Stimulated activated CD8-positive, alpha-beta memory T cell treated with anti-CD3 and anti-CD28 coated beads, Interleukin-4, amount 100 ng/mL, for 4 hours (primary cell): ENCODE results near the gene EHD2.
"Not testable (repeated sequence)": the region's sequence is repeated elsewhere in the genome, so short reads cannot be mapped to it uniquely, and the experiment has no call there.

Experiments used
- DNase-seq, 2 donors: peaks; one replicate each; pipeline ENCODE4 v3.0.0-alpha.2; 2020; ENCODE audit warnings: low read depth in 2 of 2, low spot score in 1 of 2

Gene EHD2, protein sequence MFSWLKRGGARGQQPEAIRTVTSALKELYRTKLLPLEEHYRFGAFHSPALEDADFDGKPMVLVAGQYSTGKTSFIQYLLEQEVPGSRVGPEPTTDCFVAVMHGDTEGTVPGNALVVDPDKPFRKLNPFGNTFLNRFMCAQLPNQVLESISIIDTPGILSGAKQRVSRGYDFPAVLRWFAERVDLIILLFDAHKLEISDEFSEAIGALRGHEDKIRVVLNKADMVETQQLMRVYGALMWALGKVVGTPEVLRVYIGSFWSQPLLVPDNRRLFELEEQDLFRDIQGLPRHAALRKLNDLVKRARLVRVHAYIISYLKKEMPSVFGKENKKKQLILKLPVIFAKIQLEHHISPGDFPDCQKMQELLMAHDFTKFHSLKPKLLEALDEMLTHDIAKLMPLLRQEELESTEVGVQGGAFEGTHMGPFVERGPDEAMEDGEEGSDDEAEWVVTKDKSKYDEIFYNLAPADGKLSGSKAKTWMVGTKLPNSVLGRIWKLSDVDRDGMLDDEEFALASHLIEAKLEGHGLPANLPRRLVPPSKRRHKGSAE

GRCh38 chr19:47713046-47714021 is at the start of gene EHD2:
Gene EHD2, plus strand, starts transcription at chr19:47713422. Its CDS starts 3,191 bp downstream, at chr19:47716613.
- peak in 1 of 2 donors; percentile 9 for DNase-seq

- no peak for DNase-seq
These were observed 49.7 kb upstream of the EHD2 start for GRCh38 chr19:47663435-47663910.

DNA sequence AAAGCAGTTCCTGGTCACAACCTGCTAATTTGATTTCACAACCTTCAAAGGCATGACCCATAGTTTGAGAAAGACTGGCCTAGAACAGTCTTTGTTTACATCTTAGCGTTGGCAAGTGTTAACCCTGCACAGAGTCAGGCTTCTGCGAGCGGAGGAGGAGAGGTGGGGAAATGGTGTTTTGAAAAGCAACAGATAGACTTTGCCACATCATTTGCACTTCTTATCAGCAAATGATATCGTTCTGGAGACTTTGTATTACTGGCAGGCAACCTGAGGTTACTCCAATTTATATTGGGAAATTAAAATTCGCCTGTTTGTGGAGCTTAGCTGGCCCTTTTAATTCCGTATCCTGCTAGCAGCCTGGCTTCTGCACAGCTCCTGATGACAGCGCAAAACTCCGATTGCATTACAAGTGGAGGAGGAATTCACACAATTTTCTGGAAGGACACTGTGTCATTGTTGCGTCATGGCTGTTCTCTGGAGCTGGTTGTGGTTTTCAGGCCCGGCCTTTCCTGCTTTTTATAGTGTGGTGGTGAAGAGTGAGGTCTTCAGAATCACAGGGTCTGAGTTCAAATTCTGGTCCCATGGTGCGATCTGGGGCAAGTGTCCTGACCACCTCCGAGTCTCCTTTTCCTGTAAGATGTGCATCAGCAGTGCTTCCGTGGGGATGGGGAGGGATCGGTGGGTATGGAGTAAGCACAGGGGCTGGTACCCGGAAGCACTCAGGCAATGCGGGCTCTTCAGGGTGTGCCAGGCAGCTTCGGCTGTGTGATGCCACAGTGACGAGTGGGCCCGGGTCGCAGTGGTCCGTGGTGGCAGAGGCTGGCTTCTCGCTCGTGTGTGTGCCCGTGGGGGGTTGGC is 49.1 kb upstream of the EHD2 start:
- DNase-seq = no peak

DNA sequence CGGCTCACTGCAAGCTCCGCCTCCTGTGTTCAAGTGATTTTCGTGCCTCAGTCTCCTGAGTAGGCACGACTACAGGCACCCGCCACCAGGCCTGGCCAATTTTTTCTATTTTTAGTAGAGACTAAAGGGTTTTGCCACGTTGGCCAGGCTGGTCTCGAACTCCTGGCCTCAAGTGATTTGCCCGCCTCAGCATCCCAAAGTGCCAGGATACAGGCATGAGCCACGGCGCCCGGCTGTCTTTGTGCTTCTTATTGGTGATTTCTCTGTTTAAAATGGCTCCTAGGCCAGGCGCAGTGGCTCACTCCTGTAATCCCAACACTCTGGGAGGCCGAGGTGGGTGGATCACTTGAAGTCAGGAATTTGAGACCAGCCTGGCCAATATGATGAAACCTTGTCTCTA is 44.7 kb upstream of the EHD2 start:
- DNase-seq = not testable (repeated sequence)

DNA sequence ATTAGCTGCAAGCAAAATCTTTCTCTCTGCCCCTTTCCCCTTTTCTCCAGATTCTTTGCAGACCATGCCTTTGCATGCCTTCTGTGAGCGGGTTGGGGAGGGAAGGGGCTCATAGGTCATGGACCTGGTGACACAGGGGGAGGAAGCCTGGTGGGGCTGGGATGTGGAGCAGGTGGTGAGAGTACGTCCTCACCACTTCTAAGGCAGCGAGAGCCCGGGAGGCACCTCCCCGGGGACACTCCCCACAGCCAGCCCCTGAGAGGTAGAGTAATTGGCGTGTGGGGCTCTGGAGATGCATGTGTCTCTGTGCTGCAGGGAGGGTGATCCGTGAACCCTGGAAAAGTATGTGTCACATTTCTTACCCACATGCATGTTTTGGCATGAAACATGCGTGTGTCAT is 42.5 kb upstream of the EHD2 start:
- no peak for DNase-seq

DNA sequence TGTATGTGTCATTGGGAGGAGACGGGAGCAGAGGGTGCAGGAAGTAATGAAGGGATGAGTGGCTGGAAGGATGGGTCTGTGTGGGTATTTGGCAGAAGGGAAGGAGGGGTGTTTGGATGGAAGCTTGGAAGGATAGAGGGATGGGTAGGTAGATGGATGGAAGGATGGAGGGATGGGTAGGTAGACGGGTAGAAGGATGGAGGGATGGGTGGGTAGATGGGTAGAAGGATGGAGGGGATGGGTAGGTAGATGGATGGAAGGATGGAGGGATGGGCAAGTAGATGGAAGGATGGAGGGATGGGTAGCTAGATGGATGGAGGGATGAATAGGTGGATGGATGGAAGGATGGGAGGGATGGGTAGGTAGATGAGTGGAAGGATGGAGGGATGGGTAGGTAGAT is 41.7 kb upstream of the EHD2 start:
- no peak for DNase-seq

DNA sequence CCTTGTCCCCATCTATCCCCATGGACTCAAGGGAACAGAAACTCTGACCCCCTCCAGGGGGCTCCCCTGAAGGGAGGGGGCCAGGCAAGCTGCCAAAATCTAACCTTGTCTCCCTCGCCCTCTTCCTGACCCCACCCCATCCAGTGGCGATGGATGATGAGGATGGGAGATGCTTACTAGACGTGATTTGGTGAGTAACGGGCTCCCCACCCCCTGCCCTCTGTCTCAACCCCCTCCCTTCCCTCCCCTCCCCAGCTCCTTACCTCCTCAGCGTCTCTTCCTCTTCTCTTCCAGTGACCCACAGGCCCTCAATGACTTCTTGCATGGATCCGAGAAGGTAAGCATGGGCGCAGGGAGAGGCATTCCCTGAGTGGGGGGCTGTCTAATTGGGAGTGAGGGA is 39.8 kb upstream of the EHD2 start:
- no peak for DNase-seq

GRCh38 chr19:47674548-47674947 is 38.7 kb upstream of the EHD2 start:
- no peak for DNase-seq

GRCh38 chr19:47675271-47675670 is 38.0 kb upstream of the EHD2 start:
- no peak for DNase-seq

DNA sequence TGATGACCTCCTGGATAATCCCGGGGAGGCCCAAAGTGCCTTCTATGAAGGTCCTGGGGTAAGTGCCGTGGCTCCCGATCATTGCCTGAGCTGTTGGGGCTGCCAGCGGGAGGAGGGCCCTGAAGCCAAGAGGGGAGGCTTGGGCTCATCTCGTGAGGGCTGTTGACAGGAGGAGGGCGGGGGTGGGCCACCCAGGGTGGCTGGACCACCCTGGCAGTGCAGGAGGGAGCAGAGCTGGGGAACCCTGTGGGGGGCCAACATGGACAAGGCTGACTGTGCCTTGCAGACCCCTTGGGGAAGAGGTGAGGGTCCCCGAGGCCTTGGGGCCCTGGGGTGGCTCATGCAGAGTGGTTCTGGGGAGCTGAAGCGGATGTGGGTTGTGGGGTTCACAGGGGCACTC is 37.4 kb upstream of the EHD2 start:
- no peak for DNase-seq

- no peak for DNase-seq
These were observed 36.4 kb upstream of the EHD2 start for GRCh38 chr19:47676811-47677210.

DNA sequence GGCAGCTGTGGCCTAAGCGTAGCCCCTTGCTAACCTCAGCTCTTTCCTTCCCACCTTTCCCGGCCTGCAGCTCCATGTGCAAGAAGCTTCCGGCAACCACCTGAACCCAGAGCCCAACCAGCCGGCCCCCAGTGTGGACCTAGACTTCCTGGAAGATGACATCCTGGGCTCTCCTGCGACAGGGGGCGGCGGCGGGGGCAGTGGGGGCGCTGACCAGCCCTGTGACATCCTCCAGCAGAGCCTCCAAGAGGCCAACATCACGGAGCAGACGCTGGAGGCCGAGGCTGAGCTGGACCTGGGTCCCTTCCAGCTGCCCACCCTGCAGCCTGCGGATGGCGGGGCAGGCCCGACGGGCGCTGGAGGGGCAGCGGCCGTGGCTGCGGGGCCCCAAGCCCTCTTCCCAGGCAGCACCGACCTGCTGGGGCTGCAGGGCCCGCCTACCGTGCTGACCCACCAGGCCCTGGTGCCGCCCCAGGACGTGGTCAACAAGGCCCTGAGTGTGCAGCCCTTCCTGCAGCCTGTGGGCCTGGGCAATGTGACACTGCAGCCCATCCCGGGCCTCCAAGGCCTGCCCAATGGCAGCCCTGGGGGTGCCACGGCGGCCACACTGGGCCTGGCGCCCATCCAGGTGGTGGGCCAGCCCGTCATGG is 33.8 kb upstream of the EHD2 start:
- DNase-seq = no peak

GRCh38 chr19:47679922-47680857 is 33.0 kb upstream of the EHD2 start:
- DNase-seq = no peak

DNA sequence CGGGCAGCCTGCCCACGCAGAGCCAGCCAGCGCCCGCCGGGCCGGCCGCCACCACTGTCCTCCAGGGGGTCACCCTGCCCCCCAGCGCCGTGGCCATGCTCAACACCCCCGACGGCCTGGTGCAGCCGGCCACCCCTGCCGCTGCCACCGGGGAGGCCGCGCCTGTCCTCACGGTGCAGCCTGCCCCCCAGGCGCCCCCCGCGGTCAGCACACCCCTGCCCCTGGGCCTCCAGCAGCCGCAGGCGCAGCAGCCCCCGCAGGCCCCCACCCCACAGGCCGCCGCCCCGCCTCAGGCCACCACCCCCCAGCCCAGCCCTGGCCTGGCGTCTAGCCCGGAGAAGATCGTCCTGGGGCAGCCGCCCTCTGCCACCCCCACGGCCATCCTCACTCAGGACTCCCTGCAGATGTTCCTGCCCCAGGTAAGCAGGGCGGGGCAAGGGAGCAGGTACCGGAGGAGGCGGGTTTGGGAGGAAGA is 32.3 kb upstream of the EHD2 start:
- DNase-seq = no peak

DNA sequence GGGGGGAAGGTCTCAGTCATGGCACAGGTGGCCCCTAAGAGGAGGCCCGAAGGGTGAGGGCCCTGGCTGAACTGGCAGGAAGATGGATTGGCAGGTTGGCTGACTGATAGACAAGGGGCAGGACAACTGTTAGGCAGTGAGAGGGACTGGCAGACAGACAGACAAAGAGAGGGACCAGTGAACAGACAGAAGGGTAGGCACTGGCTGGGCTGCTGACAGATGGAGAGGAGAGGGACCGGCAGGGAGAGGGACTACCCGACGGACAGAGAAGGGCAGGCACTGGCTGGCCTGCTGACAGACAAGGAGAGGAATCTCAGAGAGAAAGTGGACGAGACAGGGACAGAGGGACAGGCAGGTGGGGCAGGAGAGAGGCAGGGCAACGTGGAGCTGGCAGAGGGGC is 31.8 kb upstream of the EHD2 start:
- no peak for DNase-seq

DNA sequence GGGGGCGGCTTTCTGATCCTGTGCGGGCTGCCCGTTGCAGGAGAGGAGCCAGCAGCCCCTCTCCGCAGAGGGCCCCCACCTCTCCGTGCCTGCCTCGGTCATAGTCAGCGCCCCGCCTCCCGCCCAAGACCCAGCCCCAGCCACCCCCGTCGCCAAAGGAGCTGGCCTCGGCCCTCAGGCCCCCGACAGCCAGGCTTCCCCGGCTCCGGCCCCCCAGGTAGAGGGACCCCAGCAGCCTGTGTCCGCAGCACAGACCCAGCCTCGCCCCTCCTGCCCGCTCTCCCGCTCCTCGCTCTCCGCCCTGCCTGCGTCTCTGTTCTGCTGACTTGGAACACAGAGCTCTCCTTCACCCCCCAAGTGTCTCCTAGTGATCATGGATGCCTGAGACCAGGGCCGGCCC is 31.3 kb upstream of the EHD2 start:
- no peak for DNase-seq

- DNase-seq = no peak
These were observed 30.3 kb upstream of the EHD2 start for GRCh38 chr19:47682939-47683338.

GRCh38 chr19:47686679-47687450 is 26.4 kb upstream of the EHD2 start:
- no peak for DNase-seq
